ENCODE measurements around the gene ASIC5.
"Not testable (repeated sequence)": the region's sequence is repeated elsewhere in the genome, so short reads cannot be mapped to it uniquely, and the experiment has no call there.

The ASIC5 gene, protein sequence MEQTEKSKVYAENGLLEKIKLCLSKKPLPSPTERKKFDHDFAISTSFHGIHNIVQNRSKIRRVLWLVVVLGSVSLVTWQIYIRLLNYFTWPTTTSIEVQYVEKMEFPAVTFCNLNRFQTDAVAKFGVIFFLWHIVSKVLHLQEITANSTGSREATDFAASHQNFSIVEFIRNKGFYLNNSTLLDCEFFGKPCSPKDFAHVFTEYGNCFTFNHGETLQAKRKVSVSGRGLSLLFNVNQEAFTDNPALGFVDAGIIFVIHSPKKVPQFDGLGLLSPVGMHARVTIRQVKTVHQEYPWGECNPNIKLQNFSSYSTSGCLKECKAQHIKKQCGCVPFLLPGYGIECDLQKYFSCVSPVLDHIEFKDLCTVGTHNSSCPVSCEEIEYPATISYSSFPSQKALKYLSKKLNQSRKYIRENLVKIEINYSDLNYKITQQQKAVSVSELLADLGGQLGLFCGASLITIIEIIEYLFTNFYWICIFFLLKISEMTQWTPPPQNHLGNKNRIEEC

DNA sequence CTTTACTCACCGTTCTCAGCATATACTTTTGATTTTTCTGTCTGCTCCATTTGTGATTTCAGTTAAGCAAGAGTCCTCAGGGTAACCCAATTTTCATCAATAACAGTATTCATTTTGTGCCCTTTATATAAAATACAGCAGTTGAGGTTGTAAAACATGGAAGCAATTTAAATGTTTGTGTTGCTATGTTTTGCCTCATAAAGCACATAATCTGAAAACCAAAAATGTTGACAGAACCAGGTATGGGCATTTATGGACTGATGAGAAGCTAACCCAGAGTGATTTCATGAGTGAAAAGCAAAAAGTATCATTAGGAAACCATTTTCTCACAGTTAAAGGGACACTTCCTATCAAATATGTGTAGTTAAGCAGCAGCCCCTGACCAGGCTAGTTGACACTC lies at the start of gene ASIC5:
Gene ASIC5, minus strand, starts transcription at position 101 of the 400 bp plus-strand sequence. Its CDS starts 51 bp downstream, at position 50.
- in situ Hi-C loops (cut with MboI; ENCODE audit: low sequenced_read_pairs): no loop called here

DNA sequence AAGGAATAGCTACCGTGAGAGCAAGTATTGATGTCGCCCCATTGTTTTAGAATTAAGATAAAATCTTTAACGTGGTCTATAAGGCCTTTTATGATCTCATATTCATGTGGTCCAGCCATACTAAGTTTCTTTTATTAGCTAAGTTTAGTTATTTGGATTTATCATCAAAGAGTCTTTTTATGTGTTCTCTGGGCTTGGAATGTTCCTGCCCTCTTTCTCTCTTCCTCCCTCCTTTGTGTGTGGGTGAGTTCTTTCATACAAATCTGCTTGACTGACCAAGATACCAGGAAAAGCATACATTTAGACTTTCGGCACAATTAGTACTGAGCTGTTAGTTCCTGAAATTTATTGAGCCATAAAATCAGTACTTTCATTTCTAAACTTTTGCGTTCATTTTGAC lies 48.7 kb upstream of the ASIC5 start:
- in situ Hi-C loops (cut with MboI; ENCODE audit: low sequenced_read_pairs): no loop called here

GRCh38 chr4:155911905-155912304 lies 45.8 kb upstream of the ASIC5 start:
- in situ Hi-C loops (cut with MboI; ENCODE audit: low sequenced_read_pairs): no loop called here

DNA sequence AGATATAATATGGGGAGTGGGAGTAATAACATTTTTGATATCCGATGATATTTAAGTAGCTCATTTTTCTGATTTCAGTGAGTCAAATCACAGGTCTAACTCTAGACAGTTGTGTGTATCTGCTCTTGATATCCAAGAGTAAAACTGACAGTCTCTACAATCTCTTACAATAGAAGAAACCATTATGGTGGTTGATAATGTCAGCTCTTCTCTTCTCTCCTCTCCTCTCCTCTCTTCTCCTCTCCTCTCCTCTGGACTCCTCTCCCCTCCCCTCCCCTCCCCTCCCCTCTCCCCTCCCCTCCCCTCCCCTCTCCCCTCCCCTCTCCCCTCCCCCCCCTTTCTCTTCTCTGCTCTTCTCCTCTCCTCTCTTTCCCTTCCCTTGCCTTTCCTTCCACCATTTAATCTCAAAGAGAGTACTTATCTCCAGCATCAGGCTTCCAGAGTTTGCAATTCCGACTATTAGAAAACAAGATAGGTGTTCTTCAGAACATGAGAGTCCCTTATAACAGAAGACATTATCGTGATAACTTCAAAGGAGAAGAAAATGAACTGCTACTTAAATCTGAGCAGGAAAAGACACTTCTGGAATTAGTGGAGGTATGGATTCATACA lies 43.6 kb upstream of the ASIC5 start:
- in situ Hi-C loops (cut with MboI; ENCODE audit: low sequenced_read_pairs): no loop called here

GRCh38 chr4:155908187-155909139 lies 42.4 kb upstream of the ASIC5 start:
- in situ Hi-C loops (cut with MboI; ENCODE audit: low sequenced_read_pairs): no loop called here

DNA sequence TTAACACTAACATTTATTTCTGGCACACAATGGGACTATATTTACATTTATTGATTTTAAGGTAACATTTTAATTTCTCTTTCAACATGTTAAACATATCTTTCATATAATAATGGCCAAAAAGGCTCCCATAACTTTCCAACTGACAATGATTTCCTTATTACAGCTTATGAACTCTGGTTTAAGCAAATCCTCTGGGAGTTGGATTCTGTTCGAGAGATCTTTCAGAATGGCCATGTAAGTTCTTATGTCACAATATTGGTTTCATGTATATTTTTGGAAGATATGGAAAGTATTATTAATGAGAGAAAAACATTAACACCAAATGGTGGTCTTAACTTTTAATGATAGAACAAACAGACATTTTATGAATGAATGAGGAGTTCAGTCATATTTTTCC lies 41.5 kb upstream of the ASIC5 start:
- in situ Hi-C loops (cut with MboI; ENCODE audit: low sequenced_read_pairs): no loop called here

DNA sequence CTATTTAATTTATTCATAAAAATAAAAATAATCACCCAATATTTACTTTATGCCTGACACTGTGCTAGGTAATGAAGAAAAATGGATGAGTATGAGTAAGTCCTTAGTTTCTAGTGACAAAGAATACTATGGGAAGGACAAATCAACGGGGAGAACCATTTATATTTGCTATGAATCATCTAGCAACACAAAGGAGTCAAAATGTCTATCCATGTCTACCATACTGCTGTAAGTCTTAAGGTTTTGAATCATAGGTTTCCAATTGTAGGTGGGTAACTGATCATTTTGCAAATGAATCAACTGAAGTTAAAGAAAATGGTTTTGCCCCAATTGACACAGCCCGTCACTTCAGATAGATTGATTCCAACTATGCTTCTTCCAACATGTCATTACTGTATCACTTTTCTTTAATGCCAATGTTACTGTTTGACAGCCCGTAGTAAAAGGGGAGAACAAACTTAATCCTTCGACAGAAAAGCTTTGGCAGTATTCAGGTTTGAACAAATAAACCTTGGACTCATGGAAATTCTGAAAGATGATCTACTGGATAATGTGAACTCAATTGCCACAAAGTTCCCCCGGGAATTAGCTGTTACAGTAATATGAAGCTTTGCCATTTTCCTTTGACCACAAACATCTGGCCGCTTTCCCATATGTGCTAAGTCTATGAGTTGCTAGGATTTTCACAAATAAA lies 40.6 kb upstream of the ASIC5 start:
- in situ Hi-C loops (cut with MboI; ENCODE audit: low sequenced_read_pairs): no loop called here

DNA sequence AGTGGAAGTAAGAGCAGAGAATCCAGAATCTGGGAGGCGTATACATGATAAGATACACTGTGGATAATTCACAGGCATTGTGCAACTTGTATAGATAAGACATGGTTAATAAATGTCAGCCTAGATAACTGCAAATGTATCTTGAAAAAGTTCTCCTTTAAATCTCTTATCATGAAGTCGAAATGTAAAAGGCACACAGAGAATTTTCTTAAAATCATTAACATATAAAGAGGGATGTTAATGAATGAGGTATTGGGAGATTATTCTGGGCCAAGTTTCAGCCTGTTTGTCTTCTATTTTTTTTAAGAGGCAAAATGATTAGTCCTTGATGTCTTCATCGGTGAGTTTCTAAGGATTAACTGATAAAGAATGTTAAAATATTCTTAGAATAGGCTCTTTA lies 38.3 kb upstream of the ASIC5 start:
- in situ Hi-C loops (cut with MboI; ENCODE audit: low sequenced_read_pairs): no loop called here

- in situ Hi-C loops (cut with MboI; ENCODE audit: low sequenced_read_pairs): no loop called here
Observed at GRCh38 chr4:155903453-155903852, 37.4 kb upstream of the ASIC5 start, which contains the start of gene TDO2. Gene TDO2 (plus strand): TSS chr4:155903696. CDS start chr4:155903759, 63 bp downstream.

DNA sequence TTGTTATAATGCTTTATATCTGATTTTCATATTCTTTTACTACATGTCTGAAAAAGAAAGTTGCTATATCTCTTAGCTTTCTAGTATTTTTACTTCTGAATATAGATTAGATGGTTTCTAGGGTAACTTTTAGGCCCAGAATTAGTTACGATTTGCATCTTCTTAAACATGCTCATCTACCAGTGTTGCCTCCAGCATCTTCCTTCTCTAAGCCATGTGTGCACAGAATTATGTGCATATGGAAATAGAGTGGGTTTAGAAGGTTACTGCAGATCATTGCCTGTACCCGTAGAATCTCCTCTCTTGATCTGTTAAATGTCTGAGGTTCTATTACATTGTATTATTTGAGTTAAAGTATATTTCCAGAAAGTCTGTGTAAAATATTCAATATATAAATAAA lies 34.9 kb upstream of the ASIC5 start:
- in situ Hi-C loops (cut with MboI; ENCODE audit: low sequenced_read_pairs): no loop called here

- in situ Hi-C loops (cut with MboI; ENCODE audit: low sequenced_read_pairs): no loop called here
Observed at GRCh38 chr4:155900381-155900780, 34.3 kb upstream of the ASIC5 start.

- in situ Hi-C loops (cut with MboI; ENCODE audit: low sequenced_read_pairs): no loop called here
Observed at GRCh38 chr4:155899891-155900290, 33.8 kb upstream of the ASIC5 start.

DNA sequence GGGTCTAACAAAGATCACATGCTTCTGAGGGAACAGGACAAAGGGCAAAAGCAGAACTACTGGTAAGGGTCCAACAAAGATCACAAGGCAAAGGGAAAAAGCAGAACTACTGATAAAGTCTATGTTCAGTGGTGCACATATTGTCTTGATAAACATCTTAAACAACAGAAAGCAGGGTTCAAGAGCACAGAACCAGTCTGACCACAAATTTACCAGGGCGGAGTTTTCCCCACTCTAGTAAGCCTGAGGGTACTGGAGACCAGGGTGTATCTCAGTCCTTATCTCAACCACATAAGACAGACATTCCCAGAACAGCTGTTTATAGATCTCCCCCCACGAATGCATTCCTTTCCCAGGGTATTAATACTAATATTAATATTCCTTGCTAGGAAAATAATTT lies 32.3 kb upstream of the ASIC5 start:
- in situ Hi-C loops (cut with MboI; ENCODE audit: low sequenced_read_pairs): not testable (repeated sequence)

- in situ Hi-C loops (cut with MboI; ENCODE audit: low sequenced_read_pairs): no loop called here
Observed at GRCh38 chr4:155891058-155891457, 25.0 kb upstream of the ASIC5 start.

GRCh38 chr4:155889946-155890345 lies 23.9 kb upstream of the ASIC5 start:
- in situ Hi-C loops (cut with MboI; ENCODE audit: low sequenced_read_pairs): no loop called here

DNA sequence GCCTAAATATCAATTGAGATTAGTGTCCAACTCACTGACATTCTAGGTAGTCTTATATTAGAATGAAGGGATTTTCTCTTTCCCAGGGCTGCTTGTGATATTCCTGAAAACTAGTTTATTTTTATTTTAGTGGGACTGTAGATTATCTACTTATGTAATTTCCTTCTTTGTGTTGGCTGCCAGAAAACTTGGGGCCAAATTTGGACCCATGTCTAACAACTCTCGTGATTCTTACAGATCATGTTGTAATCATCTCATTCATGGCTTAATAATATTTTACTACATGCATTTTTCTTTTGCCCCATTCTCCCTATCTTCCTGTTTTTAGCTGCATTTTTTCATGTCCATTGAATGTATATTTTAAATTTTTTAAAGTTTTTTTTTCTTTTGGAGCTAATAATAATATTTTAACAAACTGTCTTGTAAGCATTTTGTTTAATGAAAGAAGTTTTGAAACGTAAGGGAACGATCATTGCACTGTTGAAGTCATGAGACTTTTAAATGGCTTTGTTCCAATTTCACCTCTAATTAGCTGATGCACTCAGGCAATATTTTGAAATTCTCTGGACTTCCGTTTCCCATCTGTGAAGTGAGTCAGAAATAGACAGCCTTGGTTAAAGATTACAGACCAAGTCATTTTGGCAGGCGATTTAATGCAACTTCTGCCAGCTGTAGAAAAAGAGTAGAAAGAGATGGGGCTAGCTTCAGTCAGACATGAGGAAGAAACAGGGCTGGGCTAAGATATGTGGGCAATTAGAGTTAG lies 23.1 kb upstream of the ASIC5 start:
- in situ Hi-C loops (cut with MboI; ENCODE audit: low sequenced_read_pairs): no loop called here

DNA sequence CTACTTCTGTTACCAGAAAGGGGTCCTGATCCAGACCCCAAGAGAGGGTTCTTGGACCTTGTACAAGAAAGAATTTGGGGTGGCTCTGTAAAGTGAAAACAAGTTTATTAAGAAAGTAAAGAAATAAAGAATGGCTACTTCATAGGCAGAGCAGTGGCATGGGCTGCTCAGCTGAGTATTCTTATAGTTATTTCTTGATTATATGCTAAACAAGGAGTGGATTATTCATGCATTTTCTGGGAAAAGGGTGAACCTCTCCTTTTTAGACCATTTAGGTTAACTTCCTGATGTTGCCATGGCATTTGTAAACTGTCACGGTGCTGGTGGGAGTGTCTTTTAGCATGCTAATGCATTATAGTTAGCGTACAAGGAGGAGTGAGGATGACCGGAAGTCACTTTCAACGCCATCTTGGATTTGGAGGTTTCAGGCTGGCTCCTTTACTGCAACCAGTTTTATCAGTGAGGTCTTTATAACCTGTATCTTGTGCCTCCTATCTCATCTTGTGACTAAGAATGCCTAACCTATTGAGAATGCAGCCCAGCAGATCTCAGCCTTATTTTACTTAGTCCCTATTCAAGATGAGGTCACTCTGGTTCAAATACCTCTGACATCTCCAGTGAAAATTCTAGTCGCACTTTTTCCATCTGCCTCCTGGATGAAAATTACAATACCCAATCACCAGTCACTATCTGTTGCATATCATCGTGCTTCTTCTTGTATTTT lies 21.9 kb upstream of the ASIC5 start:
- in situ Hi-C loops (cut with MboI; ENCODE audit: low sequenced_read_pairs): no loop called here

- in situ Hi-C loops (cut with MboI; ENCODE audit: low sequenced_read_pairs): no loop called here
Observed at GRCh38 chr4:155887045-155887444, 21.0 kb upstream of the ASIC5 start.

GRCh38 chr4:155885666-155886065 lies 19.6 kb upstream of the ASIC5 start:
- in situ Hi-C loops (cut with MboI; ENCODE audit: low sequenced_read_pairs): no loop called here
